Suppressor macrophage (primary cell): ENCODE data around the gene GGTLC2.
"Not testable (repeated sequence)": the region's sequence is repeated elsewhere in the genome, so short reads cannot be mapped to it uniquely, and the experiment has no call there.

Experiments
- DNase-seq, 4 experiments: peaks; one replicate each; pipeline ENCODE4 v3.0.0-alpha.2; 2020 to 2022
- total RNA-seq, 17 experiments: gene quantifications; one replicate each; lab custom pipeline; 2026; ENCODE audit warnings: mixed read lengths in 6 of 17, inconsistent platforms in 3 of 17; lab: John Stamatoyannopoulos, UW

The GGTLC2 gene
- total RNA-seq = 0 to 0.55 (median 0) reads per million in 17 experiments

DNA sequence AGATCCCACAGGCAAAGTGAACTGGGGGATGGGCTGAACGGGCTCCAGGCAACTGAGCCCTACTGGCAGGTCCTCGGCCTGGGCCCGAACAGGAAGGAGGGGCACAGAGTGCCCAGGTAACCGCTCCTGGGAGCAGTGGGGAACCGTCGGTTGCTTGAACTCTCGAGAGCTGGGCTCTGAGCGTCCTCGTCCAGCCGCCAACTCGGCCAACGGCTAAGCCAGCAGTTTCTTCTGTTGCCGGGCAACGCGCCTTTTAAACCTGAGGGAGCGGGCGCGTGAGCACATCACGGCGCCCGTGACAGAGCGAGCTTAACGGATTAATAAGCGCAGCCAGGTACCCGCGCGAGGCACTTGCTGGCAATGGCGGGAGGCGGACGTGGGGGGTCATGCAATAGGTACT lies at the start of gene GGTLC2:
Gene GGTLC2, plus strand, starts transcription at position 301 of the 400 bp plus-strand sequence. CDS start 1,732 bp downstream, outside the sequence.
- DNase-seq = not testable (repeated sequence)

DNA sequence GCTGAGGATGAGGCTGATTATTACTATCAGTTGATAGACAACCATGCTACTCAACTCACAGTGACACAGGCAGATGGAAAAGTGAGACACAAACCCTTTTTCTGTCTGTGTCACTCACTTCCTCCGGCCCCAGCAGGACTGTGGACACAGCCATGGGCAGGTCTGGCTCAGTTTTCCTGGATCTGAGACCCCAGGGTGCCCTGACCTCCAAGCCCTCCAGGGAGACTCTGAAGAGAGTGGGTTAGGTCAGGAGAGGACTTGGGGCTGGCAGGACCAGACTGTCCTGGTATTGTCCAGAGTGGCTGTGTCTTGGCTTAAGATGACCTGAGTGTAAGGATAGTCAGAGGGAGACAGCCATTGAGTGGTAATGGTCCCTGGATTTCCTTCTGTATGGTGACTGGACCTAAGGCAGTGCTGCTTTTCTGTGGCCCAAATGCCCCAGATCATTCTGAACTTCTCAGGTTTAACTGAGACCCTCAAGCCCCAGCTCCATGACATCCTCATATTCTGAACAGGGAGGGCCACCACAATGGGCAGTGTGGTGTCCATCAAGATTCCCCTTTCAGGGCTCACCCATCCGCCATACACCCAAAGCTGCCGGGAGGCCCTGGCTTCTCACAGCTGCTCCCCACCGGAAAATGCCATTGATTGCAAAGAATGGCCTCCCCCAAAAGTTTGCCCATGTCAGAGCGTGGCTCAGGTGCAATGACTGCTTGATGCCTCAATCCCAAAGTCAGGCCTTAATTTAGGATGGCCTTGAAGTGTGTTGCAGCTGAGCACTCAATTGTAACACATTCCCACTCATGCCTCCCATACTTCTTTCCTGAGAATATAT lies 49.2 kb upstream of the GGTLC2 start:
- no peak for DNase-seq

DNA sequence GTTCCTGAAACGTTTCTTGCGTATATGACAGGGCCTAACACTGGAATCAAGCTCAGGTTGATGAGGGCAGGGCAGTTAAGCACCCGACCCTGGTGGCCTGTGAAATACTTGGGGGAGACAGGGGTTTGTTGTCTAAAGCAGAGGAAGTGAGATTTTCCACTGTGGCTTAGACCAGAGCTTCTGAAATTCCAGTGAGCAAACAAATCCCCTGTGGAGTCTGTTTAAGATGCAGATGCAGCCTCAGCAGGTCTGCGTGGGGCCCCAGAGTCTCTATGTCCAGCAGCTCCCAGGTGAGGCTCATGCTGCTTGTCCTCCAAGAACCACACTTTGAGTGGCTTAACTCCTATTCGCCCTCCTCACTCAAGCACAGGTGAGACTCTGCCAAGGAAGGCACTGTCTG lies 46.3 kb upstream of the GGTLC2 start:
- DNase-seq = no peak

DNA sequence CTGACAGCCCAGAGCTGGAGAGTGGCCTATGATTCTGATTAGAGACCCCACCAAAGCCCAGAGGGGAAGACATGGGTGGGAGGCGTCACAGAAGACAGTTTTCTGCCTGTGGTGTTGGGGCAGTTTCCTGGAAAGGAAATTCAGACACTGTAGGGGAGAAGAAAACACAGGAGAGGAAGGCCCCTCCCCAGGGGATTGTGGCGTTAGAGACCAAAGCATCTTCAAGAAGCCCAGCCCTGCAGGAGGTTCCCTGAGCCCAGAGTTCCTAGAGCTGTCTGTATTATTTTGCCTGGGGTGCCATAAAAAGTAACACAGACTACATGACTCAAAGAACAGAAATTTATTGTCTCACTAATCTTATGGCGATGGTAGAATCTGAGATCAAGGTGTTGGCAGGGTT lies 45.2 kb upstream of the GGTLC2 start:
- DNase-seq = no peak

DNA sequence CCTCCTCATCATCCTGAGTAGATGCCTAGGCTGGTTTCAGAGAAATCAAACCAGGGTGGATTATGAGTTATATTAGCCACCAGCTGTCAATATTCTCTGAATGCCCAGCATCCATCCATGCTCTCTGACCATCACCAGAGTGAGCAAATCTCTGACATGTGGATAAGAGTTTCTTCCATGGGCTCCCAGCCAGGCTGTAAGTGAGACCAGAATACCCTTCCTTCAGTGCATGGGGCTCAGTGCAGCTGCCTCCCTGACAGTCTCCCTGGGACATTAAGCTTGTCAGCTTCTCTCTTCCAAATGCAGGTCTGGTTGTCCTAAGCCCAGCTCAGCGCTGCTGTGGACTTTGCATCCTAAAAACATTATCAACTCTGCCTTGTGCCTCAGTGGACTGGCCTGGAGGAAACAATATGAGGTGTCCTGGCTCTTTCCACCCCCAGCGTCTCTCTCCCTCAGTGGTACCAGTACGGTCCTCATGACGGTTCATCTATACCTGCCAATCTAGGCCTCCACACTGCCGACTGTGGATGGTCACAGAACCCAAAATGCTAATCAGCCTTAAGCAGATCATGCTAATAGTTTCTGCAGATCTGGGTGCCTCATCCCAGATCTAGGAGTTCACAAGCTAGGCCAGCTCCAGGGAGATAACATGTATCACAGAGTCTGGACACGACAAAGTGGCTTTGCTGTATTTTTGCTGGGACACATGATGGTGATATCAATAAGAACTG lies 43.7 kb upstream of the GGTLC2 start:
- DNase-seq = no peak

DNA sequence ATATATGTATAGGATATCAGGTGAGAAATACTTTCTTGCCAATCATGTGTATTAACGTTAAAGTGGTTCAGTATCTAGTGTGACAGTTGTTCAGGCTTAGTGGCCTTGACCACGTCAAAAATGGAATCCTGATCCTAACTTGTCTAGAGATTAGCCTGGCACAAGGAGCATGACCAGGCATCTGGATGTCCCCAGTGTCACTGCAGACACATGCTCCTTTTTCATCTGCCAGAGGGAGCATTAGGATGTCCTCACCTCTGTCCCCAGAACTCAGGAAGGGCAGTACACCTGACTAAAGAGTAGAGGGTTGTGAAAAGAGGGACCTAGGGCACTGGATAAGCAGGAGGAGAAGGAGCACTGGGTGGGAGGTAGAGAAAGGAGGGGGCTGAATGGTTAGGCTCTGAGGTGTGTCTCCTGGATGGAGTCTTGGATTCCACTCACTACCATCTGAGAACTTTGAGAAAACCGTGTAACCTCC lies 40.9 kb upstream of the GGTLC2 start:
- DNase-seq = no peak

DNA sequence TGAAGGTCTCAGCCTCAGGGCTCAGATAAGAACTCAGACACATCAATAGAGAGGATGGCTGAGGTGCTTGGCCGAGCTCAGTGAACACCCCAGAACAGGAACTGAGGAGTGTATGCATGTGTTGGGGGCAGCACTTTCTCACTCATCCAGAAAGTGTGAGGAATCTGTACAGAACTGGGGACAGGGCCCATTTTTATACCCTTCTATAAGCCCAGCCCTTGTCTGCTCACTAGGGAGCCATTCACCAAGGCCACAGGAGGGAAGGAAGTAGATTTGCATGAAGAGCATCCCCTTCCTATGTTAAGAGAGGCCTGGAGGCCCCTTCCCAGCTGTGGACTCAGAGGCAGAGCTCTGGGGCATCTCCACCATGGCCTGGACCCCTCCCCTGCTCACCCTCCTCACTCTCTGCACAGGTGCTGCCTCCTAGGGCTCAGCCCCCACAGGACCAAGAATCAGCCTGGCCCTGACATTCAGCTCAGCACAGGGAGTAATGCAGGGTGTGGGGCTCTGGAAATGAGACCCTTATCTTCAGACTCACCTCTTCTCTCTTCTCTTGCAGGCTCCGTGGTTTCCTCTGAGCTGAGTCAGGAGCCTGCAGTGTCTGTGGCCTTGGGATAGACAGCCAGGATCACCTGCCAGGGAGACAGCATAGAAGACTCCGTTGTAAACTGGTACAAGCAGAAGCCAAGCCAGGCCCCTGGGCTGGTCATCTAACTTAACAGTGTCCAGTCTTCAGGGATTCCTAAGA lies 39.9 kb upstream of the GGTLC2 start:
- DNase-seq = no peak

DNA sequence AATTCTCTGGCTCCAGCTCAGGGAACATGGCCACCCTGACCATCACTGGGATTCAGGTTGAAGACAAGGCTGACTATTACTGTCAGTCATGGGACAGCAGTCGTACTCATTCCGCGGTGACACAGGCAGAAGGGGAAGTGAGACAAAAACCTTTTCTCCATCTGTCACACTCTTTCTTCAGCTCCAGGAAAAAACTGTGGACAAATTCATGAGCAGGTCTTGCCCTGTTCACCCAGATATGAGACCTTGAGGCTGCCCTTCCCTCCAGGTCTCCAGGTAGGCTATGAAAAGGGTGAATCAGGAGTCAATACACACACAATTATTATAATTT lies 39.4 kb upstream of the GGTLC2 start:
- peak; percentile 8 to 39 (median 25) for DNase-seq

DNA sequence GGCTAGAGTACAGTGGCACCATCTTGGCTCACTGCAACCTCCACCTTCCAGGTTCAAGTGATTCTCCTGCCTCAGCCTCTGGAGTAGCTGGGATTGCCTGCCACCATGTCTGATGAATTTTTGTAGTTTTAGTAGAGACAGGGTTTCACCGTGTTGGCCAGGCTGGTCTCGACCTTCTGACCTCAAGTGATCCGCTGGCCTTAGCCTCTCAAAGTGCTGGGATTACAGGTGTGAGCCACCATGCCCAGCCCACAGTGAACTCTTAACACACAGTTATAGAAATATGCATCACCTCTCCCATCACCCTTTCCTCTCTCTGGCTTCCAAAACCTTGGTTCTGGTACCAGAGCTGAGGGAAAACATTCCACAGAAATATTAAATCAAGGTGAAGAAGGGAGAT lies 36.4 kb upstream of the GGTLC2 start:
- DNase-seq = not testable (repeated sequence)

DNA sequence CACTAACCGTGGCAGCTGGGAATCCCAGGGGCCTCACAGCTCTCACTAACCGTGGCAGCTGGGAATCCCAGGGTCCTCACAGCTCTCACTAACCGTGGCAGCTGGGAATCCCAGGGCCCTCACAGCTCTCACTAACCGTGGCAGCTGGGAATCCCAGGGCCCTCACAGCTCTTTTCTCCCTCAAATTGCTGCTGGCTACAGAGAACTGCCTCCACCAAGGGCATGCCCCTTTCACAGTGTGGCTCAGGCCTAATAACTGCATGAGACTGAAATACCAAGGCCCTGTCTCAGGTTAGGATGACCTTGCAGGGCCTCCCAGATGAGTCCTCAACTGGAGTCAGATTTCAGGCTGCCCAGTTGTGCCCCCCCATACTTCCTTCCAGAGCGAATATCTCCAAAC lies 35.1 kb upstream of the GGTLC2 start:
- DNase-seq = no peak

DNA sequence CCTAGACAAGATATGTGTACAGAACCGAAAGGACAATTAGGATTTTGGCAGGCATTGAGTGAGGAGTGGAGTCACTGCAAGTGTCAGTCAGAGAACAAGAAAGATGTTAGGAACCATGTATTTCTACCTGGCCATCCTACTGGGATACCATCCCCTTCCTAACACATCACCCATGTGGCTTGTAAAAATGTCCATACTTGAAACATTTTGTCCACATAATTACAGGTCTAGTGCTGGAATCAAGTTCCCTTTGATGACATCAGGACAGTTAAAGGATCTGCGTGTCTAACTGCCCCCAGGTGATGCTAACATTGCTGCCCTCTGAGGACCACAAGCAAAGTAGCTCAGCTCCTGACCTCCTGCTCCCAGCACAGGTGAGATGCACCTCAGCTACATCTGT lies 31.9 kb upstream of the GGTLC2 start:
- DNase-seq = no peak

DNA sequence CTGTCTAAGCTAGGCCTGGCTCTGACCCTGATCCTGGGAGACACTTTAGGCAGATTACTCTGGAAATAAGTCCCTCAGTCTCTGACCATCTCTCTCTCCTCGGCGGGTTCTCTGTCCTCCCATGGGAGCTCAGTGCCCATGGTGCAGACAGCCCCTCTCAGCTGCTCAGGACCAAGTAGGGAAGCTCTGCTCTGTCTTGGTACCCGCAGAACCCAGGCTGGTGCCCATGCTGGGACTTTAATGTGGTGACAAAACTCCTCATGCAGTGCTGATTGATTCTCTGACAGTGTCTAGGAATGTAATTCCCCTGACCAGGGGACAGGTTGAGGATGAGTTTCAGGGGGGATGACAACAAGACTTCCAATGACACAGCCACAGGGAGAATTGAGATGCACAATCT lies 30.3 kb upstream of the GGTLC2 start:
- no peak for DNase-seq

DNA sequence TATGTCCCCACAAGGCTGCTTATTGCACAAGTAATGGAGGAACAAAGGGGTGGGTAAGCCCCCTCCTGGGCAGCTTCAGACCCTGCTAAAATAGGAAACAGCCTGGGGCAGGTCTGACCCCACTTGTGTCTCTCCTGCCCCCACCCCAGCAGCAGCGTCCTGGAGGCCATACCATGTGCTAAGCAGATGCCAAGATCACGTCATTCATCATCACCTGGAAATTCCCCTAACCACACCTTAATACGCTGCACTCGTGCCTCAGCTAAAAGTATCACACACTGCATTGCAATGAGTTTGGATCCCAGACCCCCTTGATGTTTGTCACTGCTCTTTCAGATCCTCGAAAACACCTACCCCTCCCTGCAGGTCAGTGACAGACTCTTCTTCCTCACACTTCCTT lies 27.8 kb upstream of the GGTLC2 start:
- no peak for DNase-seq

DNA sequence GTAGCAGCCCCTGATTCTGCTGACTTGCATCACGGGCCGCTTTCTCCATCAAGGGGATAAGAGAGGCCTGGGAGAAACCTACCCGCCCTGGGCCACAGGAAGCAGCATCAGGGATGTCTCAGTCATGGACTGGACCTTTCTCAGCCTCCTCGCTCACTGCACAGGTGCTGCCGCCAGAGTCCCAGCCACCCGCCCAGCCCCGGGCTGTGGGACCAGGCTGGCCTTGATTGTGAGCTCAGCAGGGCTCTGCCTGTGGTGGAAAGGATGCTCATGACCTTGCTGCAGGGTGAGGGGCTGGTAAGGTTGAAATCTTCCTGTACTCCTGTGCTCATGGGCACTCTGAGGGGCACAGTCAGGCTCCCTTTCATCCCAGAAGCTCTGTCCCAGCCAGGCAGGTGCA lies 26.0 kb upstream of the GGTLC2 start:
- no peak for DNase-seq

DNA sequence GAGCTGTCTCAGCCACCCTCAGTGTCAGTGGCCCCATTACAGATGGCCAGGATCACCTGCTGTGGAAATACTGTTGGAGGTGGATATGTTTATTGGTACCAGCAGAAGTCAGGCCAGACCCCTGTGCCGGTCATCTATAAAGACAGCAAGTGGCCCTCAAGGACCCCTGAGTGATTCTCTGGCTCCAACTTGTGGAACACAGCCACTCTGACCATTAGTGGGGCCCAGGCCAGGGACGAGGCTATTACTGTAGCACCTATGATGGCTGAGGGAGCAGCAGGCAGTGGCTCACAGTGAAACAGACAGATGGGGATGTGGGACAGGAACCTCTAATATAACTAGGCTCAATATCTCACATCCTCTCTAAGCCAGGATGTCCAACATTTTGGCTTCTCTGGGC lies 25.5 kb upstream of the GGTLC2 start:
- no peak for DNase-seq

DNA sequence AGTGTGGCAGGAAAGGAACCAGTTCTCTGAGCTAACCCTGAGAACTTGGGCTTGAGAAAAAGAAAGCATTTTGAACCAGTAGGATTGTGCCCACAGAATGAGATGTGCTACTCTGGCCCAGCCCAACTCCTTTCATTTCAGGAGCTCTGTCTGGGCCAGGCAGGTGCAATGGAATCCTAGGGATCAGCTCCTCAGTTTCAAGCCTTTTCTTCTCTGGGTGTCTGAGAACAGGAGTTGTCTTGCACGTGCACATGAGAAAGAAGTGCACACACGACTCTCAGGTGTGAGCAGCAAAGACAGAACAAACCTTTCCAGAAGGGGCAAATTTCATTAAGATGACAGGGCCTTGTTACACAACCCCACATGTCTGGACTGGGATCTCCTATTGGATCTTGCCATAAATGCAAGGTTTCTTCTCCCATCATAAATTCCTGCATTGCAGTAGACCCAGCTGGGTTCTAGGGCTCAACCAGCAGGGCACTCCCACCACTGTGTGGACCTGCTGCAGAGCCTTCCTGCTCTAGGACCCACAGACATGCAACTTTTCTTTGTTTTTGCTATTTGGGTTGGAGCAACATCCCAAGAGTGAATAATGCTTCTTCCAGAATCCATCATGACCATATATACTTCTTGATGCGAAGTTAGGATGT lies 24.5 kb upstream of the GGTLC2 start:
- DNase-seq = no peak

DNA sequence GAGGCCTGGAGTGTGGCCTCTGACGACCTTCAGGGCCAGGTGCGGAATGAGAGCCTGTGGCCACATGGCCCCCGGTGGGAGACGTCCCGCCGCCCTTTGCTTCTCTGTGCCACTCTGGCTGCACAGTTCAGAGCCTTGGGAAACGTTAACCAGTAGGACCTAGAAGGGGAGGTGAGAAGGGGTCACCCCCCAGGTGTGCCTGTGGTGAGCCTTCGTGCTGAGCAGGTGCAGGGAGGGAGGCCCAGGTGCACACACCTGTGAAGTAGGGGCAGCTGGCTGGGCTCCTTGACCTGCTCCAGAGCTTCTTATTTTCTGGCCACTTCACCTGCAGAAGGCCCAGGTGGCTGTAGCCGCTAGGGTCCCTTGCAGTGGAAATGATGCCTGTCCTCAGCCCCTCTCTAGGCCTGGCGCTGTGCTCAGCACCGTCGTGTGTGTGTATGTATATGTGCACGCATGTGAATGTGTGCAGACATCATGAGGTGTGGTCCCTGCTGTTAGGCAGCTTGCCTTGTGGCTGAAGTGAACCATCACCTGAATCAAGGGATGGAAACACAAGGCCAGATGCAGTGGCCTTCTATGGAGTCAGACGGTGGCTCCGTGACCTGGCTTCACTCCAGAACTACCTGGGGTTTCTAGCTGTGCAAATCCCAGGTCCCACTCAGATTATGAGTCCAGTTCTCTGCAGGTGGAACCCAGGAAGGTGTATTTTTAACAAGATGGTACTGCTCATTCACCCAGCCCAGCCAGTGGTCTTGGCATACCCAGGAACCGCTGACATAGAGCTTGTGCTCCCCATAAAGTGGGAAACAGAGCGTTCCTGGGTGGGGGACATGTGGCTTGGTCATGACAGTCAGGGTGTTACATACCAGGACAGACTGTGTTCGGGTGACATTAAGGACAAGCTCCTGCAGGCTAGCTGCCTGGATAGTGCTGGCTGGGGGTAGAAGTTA lies 15.6 kb upstream of the GGTLC2 start:
- not testable (repeated sequence) for DNase-seq

DNA sequence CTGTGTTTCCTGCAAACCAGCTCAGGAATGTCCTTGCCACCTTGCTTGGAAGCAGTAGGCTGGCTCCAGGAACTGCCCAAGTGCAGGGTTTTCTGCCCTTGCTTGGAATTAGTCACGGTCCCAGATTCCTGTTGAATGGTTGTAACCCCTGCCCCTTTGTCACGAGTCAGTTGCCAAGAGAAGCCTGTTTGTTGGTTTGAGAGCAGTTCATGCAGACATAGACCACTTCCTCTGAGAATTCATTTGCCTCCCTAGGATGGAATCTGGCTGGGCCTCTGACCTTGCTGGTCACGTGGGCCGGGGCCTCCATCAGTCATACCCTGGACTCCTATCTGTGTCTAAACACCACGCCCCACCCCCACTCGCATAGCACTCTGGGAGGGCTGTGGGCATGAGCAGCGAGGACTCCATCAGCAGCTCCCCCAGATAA lies 13.2 kb upstream of the GGTLC2 start:
- DNase-seq = not testable (repeated sequence)

DNA sequence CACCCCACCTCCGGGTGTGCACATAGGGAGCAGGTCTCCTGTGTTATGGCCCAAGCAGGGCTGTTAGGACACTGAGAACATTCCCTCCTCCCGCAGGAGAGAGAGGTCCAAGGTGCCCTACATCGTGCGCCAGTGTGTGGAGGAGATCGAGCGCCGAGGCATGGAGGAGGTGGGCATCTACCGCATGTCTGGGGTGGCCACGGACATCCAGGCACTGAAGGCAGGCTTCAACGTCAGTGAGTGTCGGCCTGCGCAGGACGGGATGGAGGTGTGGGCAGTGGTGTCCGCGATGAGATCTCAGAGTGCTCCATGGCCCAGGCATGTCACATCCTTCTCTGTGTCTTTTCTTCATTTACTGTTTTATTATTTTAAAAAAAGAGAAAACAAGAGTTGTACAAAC lies 12.2 kb upstream of the GGTLC2 start:
- DNase-seq = not testable (repeated sequence)

DNA sequence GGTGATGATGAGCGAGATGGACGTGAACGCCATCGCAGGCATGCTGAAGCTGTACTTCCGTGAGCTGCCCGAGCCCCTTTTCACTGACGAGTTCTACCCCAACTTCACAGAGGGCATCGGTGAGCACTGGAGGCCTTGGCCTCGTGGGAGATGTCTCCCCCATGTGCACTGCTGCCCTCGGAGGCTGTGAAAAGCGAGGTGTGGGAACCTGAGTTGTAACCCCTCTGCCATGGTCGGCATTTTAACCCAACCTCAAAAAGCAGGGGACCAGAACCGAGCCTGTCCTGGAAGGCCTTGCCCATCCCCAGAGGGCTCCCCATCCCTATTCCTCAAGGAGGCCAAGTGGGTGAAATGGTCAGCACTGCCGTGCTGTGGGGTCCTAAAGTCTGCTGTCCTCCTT lies 10.9 kb upstream of the GGTLC2 start:
- not testable (repeated sequence) for DNase-seq

DNA sequence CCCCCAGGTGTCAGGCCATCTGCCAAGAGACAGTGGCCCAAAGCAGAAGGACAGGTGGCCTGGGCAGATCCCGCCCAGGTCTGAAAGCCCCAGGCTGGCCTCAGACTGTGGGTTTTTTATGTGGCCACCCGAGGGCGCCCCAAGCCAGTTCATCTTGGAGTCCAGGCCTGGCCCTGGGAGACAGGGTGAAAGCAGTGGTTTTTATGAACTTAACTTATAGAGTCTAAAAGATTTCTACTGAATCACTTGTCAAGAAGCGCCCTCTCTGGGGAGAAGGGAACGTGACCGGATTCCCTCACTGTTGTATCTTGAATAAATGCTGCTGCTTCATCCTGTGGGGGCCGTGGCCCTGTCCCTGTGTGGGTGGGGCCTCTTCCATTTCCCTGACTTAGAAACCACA lies 8.2 kb upstream of the GGTLC2 start:
- peak in 2 of 4 experiments; percentile 45 to 59 for DNase-seq
